Vagina (tissue), 2 donors: ENCODE data around the gene RIN3.

Experiments
- POLR2AphosphoS5 ChIP-seq, 2 donors: sonication (generic); formaldehyde crosslinking; IDR thresholded peaks; one replicate each; pipeline ENCODE4 v1.9.0; 2017; ENCODE audit warnings: antibody characterized with exemption in 2 of 2, mild to moderate bottlenecking in 2 of 2, low read depth in 1 of 2; ENCODE audit not compliant: insufficient read depth in 1 of 2
- TF ChIP-seq, protein P1 (sequence below), 3 experiments: fragments of 450-650 bp in 2 of 3; fragments of 200-600 bp in 1 of 3; sonication (generic) in 1 of 3; IDR thresholded peaks; one replicate each; pipeline ENCODE4 v1.5.1; 2017 to 2019; ENCODE audit warnings: antibody characterized with exemption in 3 of 3, mild to moderate bottlenecking in 2 of 3, moderate library complexity in 2 of 3

DNA sequence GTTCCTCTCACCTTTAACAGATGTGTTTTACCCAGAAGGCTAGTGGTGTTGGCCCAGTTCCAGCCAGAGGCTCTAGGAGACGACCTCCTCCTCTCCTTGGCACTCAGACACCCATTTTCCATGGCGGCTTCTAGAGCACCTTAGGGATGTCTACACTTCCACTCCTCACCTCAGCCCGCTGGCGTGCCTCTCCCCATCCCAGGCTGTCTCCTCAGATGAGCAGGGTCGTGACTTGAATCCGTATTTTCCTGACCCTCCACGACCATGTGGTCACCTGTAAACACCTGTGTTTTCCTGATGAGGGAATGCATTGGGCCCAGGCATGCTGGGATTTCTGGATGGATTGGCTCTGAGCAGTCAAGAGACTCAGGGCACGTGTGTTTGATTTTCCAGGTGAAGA lies 21.8 kb upstream of the RIN3 start:
- no peak for TF ChIP-seq POLR2AphosphoS5 (IDR thresholded peaks at IDR 0.05; ENCODE audit: insufficient read depth in 1 of 2, low read depth in 1 of 2)
- TF ChIP-seq, protein P1, sequence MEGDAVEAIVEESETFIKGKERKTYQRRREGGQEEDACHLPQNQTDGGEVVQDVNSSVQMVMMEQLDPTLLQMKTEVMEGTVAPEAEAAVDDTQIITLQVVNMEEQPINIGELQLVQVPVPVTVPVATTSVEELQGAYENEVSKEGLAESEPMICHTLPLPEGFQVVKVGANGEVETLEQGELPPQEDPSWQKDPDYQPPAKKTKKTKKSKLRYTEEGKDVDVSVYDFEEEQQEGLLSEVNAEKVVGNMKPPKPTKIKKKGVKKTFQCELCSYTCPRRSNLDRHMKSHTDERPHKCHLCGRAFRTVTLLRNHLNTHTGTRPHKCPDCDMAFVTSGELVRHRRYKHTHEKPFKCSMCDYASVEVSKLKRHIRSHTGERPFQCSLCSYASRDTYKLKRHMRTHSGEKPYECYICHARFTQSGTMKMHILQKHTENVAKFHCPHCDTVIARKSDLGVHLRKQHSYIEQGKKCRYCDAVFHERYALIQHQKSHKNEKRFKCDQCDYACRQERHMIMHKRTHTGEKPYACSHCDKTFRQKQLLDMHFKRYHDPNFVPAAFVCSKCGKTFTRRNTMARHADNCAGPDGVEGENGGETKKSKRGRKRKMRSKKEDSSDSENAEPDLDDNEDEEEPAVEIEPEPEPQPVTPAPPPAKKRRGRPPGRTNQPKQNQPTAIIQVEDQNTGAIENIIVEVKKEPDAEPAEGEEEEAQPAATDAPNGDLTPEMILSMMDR (IDR thresholded peaks at IDR 0.05) = no peak
